Neural cell (in vitro differentiated cells): ENCODE data around the gene MAPK8IP2. TPM values are rescaled to one million over a fixed set of nuclear protein-coding genes. Genes with fewer than 3 reads are reported as not detected.

ENCODE experiments used
- H2AFZ ChIP-seq: fragments of 200-600, 300-800 bp; sonication (generic), shearing (Covaris generic); 2 replicates; pipeline ENCODE4 v1.6.0; 2014; ENCODE audit warnings: low read depth, mild to moderate bottlenecking, antibody characterized with exemption, low read length, moderate library complexity
- H3F3A ChIP-seq: fragments of 200-600 bp; shearing (Covaris generic); 2 replicates; pipeline ENCODE4 v1.6.1; 2016; ENCODE audit warnings: mild to moderate bottlenecking, moderate library complexity, mixed read lengths, antibody characterized with exemption, low read length; ENCODE audit not compliant: insufficient read depth, poor library complexity, severe bottlenecking
- H3K27ac ChIP-seq: fragments of 200-600, 300-800 bp; sonication (generic), shearing (Covaris generic); 2 replicates; pipeline ENCODE4 v1.5.1; 2014; ENCODE audit warnings: mild to moderate bottlenecking, low read length, moderate library complexity
- H3K27me3 ChIP-seq: fragments of 300-800, 200-600 bp; sonication (generic), shearing (Covaris generic); 2 replicates; pipeline ENCODE4 v1.6.0; 2014; ENCODE audit warnings: mild to moderate bottlenecking, low read depth, low read length, moderate library complexity; ENCODE audit not compliant: insufficient read depth
- H3K36me3 ChIP-seq: fragments of 300-800, 200-600 bp; sonication (generic), shearing (Covaris generic); 2 replicates; pipeline ENCODE4 v1.5.1; 2014; ENCODE audit warnings: mild to moderate bottlenecking, antibody characterized with exemption, low read length, moderate library complexity; ENCODE audit not compliant: insufficient read depth
- H3K4me2 ChIP-seq: fragments of 300-800, 200-600 bp; sonication (generic), shearing (Covaris generic); 2 replicates; pipeline ENCODE4 v1.6.0; 2014; ENCODE audit warnings: mild to moderate bottlenecking, low read length
- H3K4me3 ChIP-seq: fragments of 300-800, 200-600 bp; sonication (generic), shearing (Covaris generic); 2 replicates; pipeline ENCODE4 v1.5.1; 2014; ENCODE audit warnings: mild to moderate bottlenecking, low read length, moderate library complexity
- H3K79me2 ChIP-seq: fragments of 200-600 bp; shearing (Covaris generic); replicated peaks from 2 replicates; pipeline ENCODE4 v1.6.0; 2014; ENCODE audit warnings: mild to moderate bottlenecking, low read length, moderate library complexity; ENCODE audit not compliant: insufficient read depth
- H3K9ac ChIP-seq: fragments of 300-800, 200-600 bp; sonication (generic), shearing (Covaris generic); 2 replicates; pipeline ENCODE4 v1.6.1; 2016; ENCODE audit warnings: mild to moderate bottlenecking, low read length, mixed read lengths
- H3K9me2 ChIP-seq: fragments of 200-600 bp; shearing (Covaris generic); 2 replicates; pipeline ENCODE4 v1.6.1; 2016; ENCODE audit warnings: mild to moderate bottlenecking, low read length, mixed read lengths; ENCODE audit not compliant: insufficient read depth
- H3K9me3 ChIP-seq: fragments of 200-600, 300-800 bp; sonication (generic), shearing (Covaris generic); 2 replicates; pipeline ENCODE4 v1.6.1; 2016; ENCODE audit warnings: mild to moderate bottlenecking, mixed run types, low read length, moderate library complexity, mixed read lengths
- H4K20me1 ChIP-seq: fragments of 200-600 bp; shearing (Covaris generic); 2 replicates; pipeline ENCODE4 v1.6.1; 2016; ENCODE audit warnings: mild to moderate bottlenecking, mixed run types; ENCODE audit not compliant: insufficient read depth
- CTCF ChIP-seq: fragments of 450-650 bp; IDR thresholded peaks from 2 replicates; pipeline ENCODE4 v1.5.1; 2014; ENCODE audit warnings: antibody characterized with exemption, mild to moderate bottlenecking, moderate library complexity; ENCODE audit not compliant: poor library complexity, severe bottlenecking
- EP300 ChIP-seq: fragments of 450-650 bp; conservative IDR thresholded peaks from 2 replicates; pipeline ENCODE4 v1.6.1; 2014; ENCODE audit warnings: antibody characterized with exemption, mild to moderate bottlenecking, moderate library complexity; ENCODE audit not compliant: poor library complexity, severe bottlenecking
- EZH2 ChIP-seq: fragments of 200-600, 300-800 bp; shearing (Covaris generic), sonication (generic); IDR thresholded peaks from 2 replicates; pipeline ENCODE4 v1.6.1; 2014; ENCODE audit warnings: antibody characterized with exemption, low read length, borderline replicate concordance, mild to moderate bottlenecking; ENCODE audit not compliant: insufficient read depth, poor library complexity, severe bottlenecking
- MXI1 ChIP-seq: fragments of 450-650 bp; conservative IDR thresholded peaks from 2 replicates; pipeline ENCODE4 v1.6.1; 2014; ENCODE audit warnings: antibody characterized with exemption, mild to moderate bottlenecking; ENCODE audit not compliant: poor library complexity, severe bottlenecking
- POLR2AphosphoS5 ChIP-seq: IDR thresholded peaks from 2 replicates; pipeline ENCODE4 v1.6.1; 2012
- RAD21 ChIP-seq: fragments of 450-650 bp; conservative IDR thresholded peaks from 2 replicates; pipeline ENCODE4 v1.6.1; 2014; ENCODE audit warnings: antibody characterized with exemption, mild to moderate bottlenecking, moderate library complexity
- REST ChIP-seq: IDR thresholded peaks from 2 replicates; pipeline ENCODE4 v1.6.1; 2012; ENCODE audit warnings: borderline replicate concordance
- SMC3 ChIP-seq: fragments of 450-650 bp; conservative IDR thresholded peaks from 2 replicates; pipeline ENCODE4 v1.6.1; 2014; ENCODE audit warnings: antibody characterized with exemption, mild to moderate bottlenecking, moderate library complexity; ENCODE audit not compliant: poor library complexity
- TAF1 ChIP-seq: IDR thresholded peaks from 2 replicates; pipeline ENCODE4 v1.6.1; 2012; ENCODE audit warnings: low read depth
- polyA plus RNA-seq: library from polyadenylated mRNA; depleted of rRNA; stranded (reverse); fragments of >200 nt; gene quantifications from 2 replicates; pipeline ENCODE4 v1.2.3, GENCODE V29; 2014

MAPK8IP2 gene
- polyA plus RNA-seq, 1 donor from 2014 or later, result 48.0 TPM

GRCh38 chr22:50573491-50574382 is 26.9 kb upstream of the MAPK8IP2 start:
- Histone ChIP-seq H3K27ac (no peak overlapping the region), H3K4me3 (no peak overlapping the region), H3K9ac (no peak overlapping the region), H3F3A (no peaks in the 10 kb centered on the region), H3K9me3 (no peaks in the 10 kb centered on the region), H4K20me1 (no peaks in the 10 kb centered on the region), H3K27me3 (no peaks in the 10 kb centered on the region), H2AFZ (no peak overlapping the region), H3K79me2 (no peaks in the 10 kb centered on the region), H3K4me2 (no peak overlapping the region), H3K36me3 (no peaks in the 10 kb centered on the region), H3K9me2 (no peaks in the 10 kb centered on the region)
- no peak for TF ChIP-seq EZH2
- no peak for TF ChIP-seq RAD21
- no peak for TF ChIP-seq EP300
- no peak for TF ChIP-seq TAF1
- TF ChIP-seq SMC3, result no peak
- no peak for TF ChIP-seq MXI1

GRCh38 chr22:50574383-50574755 is 26.2 kb upstream of the MAPK8IP2 start:
- no peak overlapping the region for H2AFZ ChIP-seq
- no peak overlapping the region for H3K4me3 ChIP-seq
- no peaks in the 10 kb centered on the region for H3F3A ChIP-seq
- no peak overlapping the region for H3K9ac ChIP-seq
- no peaks in the 10 kb centered on the region for H3K27me3 ChIP-seq
- H4K20me1 ChIP-seq, result no peaks in the 10 kb centered on the region
- H3K9me3 ChIP-seq, result no peaks in the 10 kb centered on the region
- no peak overlapping the region for H3K27ac ChIP-seq
- no peaks in the 10 kb centered on the region for H3K36me3 ChIP-seq
- H3K79me2 ChIP-seq, result no peaks in the 10 kb centered on the region
- H3K9me2 ChIP-seq, result no peaks in the 10 kb centered on the region
- TF ChIP-seq CTCF (no peak), POLR2AphosphoS5 (no peak), TAF1 (no peak), EP300 (no peak), EZH2 (no peak), SMC3 (no peak), RAD21 (no peak), MXI1 (no peak)
- no peak overlapping the region for H3K4me2 ChIP-seq

- no peaks in the 10 kb centered on the region for H3K27me3 ChIP-seq
- no peak overlapping the region for H2AFZ ChIP-seq
- TF ChIP-seq SMC3 (no peak), REST (no peak), POLR2AphosphoS5 (no peak), MXI1 (no peak), RAD21 (no peak), EP300 (no peak), CTCF (no peak), TAF1 (no peak), EZH2 (no peak)
- no peak overlapping the region for H3K27ac ChIP-seq
- H3K36me3 ChIP-seq, result no peaks in the 10 kb centered on the region
- H3K9me2 ChIP-seq, result no peaks in the 10 kb centered on the region
- no peaks in the 10 kb centered on the region for H4K20me1 ChIP-seq
- H3K9ac ChIP-seq, result no peak overlapping the region
- no peaks in the 10 kb centered on the region for H3K9me3 ChIP-seq
- no peaks in the 10 kb centered on the region for H3F3A ChIP-seq
- H3K79me2 ChIP-seq, result no peaks in the 10 kb centered on the region
- H3K4me2 ChIP-seq, result no peak overlapping the region
- no peak overlapping the region for H3K4me3 ChIP-seq
These were observed 25.1 kb upstream of the MAPK8IP2 start for GRCh38 chr22:50575426-50575941.
